Stimulated activated CD8-positive, alpha-beta memory T cell treated with anti-CD3 and anti-CD28 coated beads, Interleukin-7, amount 100 ng/mL, for 1 hour (primary cell): ENCODE data around the gene KHDC4.
"Not testable (repeated sequence)": the region's sequence is repeated elsewhere in the genome, so short reads cannot be mapped to it uniquely, and the experiment has no call there.

Experiments
- DNase-seq, 2 donors: peaks; one replicate each; pipeline ENCODE4 v3.0.0-alpha.2; 2020; ENCODE audit warnings: low read depth in 2 of 2

Gene KHDC4

DNA sequence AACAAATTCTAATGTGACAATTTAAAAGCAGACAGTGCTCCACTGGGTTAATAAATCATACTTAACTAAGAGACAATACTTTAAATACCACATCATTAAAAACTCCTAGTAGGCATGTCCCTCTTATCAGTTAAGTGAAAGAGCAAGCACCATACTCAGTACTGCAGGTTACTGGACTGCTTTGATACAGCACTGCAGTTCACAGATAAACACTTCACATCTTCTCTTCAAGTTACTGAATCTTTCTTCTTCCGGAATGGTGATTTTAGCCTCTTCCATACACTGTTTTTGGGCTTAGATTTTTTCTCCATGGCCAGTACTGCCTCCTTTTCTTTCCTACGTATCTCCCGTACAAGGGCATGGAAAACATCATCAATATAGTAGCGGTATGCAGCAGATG is 34.1 kb downstream of the KHDC4 start:
- DNase-seq, result no peak

DNA sequence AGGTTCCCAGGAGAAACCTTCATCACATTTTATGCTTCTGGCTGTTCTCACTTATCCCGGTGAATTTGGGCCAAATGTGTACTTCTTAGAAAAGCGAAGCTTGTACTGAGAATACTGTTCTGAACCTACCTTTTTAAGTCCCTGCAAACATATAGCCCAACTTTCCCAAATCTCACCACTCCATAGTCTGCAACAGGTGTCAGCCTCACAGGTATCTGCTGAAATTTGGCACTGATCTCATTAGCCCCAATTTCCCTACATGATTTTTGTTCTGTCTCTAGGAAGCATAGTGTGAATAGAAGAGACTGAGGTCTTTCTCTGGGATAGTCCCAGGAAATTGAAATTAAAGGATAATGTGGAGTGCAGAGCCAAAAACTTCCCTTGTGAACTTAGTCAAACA is 34.5 kb downstream of the KHDC4 start:
- DNase-seq, result no peak

DNA sequence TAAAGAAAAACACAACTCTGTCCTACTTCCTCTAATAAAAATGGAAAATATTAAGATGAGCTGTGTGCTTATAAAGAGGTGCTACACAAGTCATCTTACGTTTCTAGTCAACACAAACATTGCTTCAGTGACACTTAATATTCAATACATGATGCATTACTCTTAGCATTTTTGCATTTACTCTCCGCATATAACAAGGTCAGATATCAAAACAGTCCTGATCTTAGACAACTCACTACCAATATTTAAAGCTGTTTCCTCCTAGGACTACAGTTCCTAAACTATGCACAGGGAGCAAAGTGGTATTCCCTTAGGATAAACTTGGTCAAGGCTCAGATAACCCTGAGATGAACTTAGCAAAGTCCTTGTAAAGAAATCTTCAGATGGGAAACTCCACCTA is 35.3 kb downstream of the KHDC4 start:
- DNase-seq, result no peak

DNA sequence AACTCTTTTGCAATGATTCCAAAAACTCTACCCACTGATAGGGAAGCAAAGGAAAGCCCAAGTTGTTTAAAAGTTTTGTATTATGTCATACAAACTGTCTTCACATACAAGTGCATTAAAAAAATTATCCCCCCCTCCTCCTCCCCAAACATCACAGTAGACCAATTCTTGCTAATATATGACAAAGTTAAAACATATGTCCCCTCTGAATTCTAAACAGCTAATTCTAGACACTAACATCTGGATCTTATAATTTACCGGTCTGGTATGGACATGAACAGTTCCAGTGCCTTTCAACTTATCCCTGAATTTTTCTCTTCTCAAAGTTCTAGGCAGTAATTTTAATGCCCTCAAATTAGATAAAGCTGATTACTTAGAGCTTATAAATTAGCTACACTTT is 36.5 kb downstream of the KHDC4 start:
- DNase-seq, result no peak

DNA sequence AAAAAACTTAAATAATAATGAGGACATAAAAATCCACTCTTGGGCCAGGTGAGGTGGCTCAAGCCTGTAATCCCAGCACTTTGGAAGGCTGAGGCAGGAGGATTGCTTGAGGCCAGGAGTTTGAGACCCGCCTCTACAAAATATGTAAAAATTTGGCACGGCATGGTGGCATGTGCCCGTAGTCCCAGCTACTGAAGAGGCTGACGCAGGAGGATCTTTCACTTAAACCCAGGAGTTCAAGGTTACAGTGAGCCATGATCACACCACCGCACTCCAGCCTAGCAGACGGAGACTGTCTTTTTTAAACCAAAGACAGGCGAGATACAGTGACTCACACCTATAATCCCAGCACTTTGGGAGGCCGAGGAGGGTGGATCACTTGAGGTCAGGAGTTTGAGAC is 37.7 kb downstream of the KHDC4 start:
- not testable (repeated sequence) for DNase-seq

DNA sequence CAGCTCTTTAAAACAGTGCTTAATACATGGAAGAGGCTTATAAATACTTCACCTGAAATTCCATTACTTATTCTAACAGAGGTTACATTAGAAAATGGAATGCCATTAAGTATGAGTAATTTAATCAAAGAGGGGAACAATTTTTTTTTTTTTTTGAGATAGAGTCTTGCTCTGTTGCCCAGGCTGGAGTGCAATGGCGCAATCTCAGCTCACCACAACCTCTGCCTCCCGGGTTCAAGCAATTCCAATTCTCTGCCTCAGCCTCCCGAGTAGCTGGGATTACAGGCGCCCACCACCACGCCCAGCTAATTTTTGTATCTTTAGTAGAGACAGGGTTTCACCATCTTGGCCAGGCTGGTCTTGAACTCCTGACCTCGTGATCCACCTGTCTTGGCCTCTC is 38.6 kb downstream of the KHDC4 start:
- DNase-seq, result not testable (repeated sequence)

DNA sequence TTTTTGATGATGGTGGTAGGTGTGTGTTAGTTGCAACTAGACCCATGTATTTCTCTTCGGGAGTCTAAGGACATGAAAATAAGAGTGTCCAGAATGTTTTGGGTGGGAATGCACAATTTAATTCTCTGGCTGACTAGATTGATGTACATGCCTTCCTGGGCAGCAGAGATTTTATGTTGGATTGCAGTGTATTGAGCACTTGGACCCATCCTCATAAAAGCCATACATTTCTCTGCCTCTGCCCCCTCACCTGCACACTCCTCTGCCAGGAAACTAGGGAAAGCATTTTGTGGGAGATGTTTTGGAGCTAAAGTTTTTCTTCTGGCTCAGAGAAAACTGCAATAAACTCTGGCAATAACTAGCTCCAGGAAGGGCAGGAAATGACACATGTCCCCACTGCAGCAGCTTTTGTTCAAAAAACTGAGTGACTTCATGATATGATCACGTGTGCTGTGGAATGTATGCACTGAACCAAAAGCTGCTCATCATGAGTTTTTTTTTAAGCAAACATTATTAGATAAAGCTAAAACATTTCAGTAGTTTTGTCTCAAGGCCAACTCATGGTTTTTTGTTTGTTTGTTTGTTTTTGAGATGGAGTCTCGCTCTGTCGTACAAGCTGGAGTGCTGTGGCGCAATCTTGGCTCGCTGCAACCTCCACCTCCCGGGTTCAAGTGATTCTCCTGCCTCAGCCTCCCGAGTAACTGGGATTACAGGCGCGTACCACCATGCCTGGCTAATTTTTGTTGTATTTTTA is 40.6 kb downstream of the KHDC4 start:
- DNase-seq, result no peak

DNA sequence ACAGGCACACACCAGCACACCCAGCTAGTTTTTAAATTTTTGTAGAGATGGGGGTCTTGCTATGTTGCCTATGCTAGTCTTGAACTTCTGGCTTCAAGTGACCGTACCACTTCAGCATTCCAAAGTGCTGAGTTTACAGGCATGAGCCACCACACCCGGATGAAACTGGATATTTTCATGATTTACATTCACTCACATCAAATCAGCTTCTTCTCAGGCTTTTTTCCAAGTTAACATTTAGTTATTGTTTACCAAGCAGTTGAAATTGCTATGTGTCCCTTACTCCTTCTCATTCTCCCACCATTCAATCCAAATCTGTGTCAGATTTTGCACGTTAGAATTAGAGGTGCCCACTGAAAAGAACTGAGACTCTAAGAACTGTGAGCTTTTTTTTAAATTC is 41.4 kb downstream of the KHDC4 start:
- DNase-seq, result no peak

DNA sequence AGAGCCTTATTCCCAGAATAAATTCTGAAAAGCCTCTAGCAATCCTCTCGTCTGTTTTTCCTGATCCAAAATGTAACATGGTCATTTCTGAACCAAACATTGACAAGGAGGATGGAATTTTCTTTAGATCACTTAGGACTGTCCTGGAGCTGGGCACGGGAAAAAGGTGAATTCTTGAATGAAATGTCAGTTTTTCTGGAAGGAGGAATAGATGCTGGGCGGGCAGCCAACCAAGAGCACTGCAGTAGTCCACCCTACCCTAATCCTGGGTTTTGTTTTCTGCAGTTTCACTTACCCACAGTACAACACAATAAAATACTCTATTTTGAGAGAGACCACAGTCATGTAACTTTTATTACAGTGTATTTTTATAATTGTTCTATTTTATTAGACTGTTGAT is 44.0 kb downstream of the KHDC4 start:
- no peak for DNase-seq

DNA sequence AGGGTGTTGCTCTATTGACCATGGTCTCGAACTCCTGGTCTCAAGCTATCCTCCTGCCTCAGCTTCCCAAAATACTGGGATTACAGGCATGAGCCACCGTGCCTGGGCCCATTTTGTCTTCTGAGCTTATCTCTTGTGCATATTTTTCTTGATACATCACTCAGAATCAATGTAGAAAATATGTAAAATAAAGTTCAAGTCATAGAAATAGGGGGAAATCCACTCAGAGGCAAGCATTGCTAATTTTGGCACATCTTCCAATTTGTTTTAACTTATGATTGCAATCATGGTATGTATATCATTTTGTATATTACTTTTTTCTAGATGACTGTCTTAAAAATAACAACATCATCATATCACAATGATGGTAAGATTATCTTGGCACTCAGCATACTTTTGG is 44.6 kb downstream of the KHDC4 start:
- DNase-seq, result no peak

DNA sequence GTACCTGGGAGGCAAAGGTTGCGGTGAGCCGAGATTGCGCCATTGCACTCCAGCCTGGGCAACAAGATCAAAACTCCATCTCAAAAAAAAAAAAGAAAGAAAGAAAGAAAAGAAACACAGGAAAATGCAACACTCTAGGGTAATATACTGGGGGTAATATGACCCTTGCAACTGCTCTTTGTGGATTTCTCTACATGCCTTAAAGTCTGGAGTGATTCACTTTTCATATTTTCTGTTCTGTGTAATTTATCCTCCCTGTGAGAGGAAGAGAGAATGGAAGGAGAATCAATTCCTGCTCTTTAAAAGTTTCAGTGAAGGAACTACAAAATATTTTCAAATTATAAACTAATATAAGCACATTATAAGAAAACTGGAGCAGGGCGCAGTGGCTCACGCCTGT is 45.7 kb downstream of the KHDC4 start:
- DNase-seq, result no peak

DNA sequence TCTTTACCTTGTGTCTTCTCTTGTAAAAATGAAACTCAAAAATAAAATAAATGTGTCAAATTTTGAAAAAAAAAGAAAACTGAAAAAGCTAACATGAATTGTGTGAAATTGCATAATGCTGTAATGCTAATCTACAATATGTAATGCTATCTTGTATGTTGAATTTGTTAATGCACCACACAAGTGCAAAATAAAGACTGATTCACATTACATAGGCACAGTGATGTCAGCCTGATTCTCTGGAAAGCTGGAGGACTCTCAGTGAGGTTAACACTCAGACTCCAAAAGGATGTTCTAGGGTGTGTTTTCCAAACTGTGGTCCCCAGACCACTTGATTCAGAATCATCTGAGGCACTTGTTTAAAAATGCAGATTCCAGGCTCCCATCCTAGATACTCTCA is 49.2 kb downstream of the KHDC4 start:
- no peak for DNase-seq

DNA sequence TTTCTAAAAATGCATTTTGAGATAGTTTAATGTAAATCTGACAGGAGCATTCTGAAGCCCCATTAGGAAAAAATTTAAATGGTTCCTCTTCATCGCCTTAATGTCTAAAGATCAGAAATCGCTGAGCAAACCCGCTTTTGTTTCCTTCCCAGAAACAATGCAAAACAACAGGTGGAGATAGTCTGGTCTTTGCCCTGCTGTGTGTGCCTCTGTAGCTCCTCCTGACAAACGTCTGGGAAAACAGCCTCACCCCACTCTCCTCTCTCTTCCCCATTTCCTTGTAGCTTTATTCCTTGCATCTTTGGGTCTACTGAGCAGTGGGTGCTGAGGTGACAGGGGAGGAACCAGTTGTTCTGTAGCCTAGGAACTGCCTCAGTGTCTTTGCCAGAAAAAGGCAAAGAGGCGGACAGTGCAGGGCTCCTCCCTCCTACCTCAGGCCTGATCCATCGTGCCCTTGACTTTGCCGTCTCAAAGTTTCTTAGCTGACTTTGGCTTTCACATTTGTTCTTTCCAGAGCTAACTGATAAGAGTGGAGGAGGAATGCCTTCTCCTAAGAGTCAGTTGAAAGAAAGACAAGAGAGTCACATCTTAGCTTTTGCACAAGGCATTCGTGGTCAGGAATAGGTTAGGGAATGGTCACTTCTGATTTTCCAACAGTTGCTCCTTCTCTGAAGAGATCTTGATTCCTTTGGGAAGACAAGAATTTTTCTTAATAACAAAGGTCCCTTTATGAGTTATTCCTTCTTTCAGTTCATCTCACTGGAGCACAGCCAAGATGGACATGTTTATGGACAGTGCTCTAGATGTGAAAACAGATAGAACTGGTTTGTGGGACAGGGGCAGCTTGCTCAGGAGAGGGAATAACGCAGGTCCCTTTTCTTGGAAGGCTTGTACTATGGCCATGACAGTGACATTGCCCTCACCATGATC is 49.9 kb downstream of the KHDC4 start:
- no peak for DNase-seq

DNA sequence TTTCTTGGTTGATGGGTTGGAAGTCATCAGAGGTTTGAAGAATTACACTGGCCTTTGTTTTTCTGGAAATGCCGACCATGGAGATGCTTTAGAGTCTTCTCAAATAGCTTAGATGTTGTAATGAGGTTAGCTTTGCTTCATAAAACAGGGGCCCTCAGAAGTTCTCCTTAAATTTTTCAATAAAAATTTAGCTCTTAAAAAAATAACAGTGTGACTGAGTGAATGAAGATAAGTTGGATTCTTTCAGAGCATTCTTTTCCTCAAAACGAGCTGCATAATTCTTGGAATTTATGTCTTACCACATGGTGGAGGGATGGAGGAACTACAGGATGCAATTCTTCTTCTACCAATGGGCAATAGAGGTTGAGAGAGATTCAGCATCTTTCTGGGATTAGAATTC is 51.4 kb downstream of the KHDC4 start:
- no peak for DNase-seq

DNA sequence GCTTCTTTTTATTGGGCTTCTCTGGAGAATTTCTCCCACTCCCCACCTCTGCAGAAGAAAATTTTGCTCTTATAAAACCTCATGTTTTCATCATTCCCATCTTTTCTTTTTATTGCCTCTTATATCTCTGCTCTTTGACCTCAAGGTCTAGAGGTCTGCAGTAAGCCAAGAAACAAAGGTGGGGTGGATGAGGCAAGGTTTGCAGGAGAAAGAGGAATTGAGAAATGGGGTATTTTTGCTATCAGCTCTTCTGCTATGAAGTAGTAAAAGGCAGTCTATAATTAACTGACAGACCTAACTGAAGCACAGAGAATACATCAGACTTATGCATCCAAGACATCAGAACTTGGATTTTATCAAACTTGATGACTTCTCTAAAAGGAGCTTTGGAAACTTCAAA is 52.0 kb downstream of the KHDC4 start:
- DNase-seq, result no peak

DNA sequence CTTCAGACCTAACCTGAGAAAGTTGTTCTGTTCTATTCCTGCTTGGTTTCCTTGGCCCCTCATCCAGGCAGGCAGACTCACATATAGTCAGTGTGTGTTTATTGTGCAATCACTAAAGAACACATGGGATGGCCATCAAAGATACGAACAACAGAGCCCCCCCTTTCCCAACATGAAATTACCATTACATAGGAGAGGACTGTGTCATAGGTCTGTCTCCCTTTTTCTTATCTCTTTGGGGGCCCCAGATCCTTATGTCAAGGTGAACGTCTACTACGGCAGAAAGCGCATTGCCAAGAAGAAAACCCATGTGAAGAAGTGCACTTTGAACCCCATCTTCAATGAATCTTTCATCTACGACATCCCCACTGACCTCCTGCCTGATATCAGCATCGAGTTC is 53.3 kb downstream of the KHDC4 start:
- DNase-seq, result no peak

DNA sequence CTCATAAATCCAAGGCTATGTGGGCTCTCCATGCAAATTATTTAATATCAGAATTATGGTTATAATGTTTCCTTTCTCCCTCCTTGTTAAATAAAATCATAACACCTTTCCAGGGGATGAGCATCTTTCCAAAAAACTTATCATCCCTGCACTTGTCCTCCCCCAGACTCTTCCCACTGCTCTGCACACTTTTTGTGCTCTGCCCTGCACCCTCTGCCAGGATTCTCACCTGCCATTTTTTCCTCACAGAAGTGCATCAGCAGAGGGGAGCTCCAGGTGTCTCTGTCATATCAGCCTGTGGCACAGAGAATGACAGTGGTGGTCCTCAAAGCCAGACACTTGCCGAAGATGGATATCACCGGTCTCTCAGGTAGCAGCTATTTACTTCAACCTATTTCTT is 54.0 kb downstream of the KHDC4 start:
- DNase-seq, result no peak

DNA sequence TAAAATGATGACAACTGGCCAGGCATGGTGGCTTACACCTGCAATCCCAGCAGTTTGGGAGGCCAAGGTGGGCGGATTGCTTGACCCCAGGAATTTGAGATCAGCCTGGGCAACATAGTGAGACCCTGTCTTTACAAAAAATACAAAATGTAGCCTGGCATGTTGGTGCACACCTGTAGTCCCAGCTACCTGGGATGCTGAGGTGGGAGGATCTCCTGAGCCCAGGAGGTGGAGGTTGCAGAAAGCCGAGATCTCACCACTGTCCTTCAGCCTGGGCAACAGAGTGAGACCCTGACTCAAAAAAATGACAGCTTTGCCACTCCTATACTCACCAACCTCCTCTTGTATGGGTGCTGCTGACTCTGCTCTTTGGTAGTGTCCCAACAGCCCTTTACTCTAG is 56.3 kb downstream of the KHDC4 start:
- DNase-seq, result no peak

DNA sequence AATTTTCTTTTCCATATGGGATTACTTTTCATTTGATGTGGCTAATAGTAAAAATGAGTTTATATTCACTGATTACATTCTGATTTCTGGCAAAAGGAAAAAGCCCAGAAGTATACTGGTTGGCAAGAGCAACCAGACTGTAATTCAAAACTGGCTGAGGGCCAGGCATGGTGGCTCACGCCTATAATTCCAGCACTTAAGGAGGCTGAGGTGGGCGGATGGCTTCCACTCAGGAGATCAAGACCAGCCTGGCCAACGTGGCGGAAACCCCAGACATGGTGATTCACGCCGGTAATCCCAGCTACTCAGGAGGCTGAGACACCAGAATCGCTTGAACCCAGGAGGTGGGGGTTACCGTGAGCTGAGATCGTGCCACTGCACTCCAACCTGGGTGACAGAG is 60.4 kb downstream of the KHDC4 start:
- DNase-seq, result no peak

DNA sequence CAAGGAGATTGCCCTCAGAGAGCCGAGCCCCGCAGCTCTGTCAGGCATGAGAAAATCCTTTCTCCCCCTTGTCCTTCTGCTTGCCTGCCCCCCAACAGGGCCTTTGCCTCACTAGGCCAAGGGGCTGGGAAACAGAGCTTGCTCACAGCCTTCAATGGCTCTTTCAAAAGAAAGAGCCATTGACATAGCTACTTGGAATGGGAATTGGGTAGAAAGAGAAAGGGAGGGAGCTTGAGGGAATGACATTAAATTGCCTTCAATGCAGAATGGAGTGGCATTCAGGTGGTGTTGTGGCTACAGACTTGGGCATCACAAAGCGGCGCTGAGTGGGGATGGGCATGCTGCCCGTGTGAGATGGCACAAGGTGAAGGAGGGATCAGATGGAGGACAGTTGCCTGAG is 61.7 kb downstream of the KHDC4 start:
- DNase-seq, result no peak

DNA sequence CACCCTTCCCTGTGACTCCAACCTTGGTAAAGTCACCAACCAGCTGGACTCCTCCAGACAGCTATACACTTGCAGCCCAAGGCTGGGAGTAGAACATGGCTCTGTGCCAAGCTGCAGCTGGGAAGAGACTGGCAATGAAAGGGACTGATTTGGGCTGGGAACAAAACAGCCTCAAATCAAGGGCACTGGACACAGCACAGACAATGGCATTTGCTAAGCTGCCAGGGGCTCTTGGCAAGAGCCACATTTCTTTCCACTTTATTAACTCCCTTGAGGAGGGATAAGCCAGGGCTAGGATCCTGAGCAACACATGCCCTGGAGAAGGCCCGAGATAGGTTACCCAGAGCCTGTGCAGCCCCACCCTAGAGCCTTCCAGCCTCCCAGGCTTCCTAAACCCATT is 62.8 kb downstream of the KHDC4 start:
- DNase-seq, result no peak

DNA sequence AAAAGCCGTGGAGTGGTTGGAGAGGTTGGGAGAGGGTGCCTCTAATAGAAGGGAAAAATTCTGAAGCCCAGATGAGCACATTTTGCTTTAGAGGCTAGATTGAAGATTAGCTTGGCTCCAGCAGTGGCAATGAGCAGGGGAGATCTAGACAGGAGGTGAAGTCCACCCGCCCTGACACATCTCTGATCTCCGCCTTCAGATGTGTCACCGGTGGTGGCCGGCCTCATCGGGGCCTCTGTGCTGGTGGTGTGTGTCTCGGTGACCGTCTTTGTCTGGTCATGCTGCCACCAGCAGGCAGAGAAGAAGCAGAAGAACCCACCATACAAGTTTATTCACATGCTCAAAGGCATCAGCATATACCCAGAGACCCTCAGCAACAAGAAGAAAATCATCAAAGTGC is 66.4 kb downstream of the KHDC4 start:
- DNase-seq, result no peak

DNA sequence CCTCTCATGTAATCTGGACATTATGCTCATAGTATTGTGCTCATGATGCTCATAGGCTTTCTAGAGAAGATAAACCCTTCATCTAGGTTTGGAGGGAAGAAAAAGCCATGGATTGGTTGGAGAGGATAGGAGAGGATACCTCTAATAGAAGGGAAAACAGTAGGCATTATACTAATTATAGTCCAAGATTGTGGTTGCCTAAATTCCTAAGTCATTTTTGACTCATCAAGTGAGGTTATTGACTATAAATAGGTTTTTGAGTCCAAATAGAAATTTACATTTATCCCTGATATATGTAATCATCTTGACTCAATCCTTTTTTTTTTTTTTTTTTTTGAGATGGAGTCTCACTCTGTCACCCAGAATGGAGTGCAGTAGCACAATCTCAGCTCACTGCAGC is 69.8 kb downstream of the KHDC4 start:
- no peak for DNase-seq
